ENCODE measurements around the gene SREBF2.
"Not testable (repeated sequence)": the region's sequence is repeated elsewhere in the genome, so short reads cannot be mapped to it uniquely, and the experiment has no call there.

SREBF2 gene

DNA sequence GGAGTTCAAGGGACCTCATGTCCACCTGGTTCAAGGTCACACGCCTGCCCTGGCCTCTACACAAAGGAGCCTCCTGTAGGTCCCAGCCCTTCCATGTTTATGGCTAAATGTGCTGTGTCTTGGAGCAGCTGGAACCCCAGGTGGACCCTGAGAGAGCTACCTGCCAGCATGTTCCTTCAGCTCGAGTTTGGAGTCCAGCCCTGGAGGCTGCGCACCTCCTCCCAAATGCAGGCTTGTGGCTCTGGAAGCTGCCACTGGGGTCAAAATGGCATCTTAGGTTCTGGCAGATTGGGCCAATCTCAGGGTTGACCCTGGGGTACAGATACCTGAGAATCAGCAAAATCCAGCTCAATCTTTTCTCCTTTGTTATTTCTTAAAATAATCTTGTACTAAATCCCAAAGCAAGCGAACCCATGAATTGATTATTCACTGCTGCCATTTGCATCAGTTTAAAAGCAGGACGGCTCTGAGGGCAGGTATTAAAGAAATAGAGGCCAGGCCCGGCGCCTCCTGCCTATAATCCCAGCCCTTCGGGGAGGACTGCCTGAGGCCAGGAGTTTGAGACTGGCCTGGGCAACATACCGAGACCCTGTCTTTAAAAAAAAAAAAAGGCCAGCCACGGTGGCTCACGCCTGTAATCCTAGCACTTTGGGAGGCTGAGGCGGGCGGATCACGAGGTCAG, 90.8 kb downstream of the SREBF2 start:
- no peak for DNase-seq

DNA sequence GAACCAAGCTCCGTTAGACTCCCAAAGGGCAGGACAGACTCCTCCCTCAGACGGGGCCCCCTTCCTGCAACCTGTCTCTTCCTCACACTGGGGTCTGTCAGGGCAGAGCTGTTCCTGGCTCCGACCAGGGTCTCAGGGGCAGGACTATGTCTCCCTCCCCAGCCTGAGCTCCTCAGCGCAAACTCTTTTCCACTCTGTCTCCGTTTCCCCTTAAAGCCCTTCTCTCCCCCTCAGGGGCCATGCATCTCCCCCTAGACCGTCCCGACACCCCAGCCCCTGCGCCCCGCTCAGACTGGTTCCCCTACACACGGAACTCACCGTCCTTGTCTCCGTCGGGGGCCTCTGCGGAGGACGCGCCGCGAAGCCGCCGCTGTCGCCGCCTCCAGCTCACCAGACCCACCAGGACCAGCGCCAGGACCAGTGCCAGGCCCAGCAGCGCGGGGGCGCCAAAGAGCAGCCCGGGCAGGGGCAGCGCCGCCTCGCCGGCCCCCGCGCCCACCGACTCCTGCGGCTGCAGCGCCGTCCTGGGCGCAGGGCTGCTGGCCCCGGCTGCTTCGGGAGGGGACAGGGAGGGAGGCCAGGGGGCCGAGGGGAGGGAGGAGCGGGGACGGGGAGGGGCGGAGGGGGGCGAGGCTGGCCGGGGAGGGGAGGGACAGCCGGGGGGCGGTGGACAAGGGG, 93.0 kb downstream of the SREBF2 start:
- DNase-seq, result no peak

DNA sequence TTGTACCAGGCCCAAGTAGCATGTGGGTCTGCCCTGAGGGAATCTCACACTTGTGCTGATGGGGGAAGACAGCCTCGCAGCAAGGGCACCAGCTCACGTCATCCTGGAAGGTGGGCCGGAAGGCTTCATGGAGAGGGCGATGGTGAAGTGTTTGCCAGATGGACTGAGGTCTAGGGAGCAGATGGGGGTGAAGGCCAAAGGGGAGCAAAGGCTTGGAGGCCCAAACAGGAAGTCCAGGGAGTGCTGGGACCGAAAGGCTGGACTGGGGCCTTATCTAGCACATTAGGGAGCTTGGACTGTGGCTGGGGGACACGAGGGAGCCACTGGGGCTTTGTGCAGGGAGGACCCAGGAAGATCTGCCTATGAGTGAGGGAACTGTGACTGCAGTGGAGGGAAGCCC, 94.9 kb downstream of the SREBF2 start:
- DNase-seq, result no peak

DNA sequence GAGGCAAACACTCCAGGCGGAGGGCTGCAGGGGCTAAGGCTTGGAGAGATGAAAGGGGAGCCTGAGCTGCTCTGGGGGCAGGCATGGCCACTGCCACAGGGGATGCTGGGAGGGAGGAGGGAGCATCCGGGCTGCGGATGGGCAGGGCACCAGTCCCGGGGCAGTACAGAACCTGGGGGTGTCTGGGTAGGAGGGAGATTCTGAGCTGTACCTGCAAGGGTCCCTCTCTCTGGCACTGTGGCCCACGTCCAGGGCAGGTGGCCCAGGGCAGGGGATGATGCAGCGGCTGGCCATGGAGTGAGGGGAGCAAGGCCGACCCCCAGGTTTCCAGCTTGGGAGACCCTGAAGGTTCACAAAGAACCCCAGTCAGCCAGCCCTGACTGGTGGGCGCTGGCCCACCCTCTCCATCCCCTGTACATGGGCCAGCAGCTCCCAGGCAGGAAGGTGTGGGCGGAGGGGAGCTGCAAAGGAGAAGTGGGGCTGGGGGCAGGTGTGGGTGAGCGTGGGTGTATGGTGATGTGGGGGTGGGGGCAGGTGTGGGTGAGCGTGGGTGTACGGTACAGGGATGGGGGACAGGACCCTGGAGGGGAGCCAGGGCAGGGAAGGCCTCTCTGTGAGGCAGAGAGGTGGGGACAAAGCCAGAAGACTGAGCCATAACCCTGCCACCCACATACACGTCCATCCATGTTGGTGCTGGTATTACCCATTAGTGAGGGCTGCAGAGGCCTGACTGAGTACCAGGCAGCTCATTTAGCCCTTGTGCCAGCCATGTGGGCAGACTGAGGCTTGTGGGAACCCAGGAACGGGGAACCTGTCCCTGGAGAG, 95.9 kb downstream of the SREBF2 start:
- no peak for DNase-seq

DNA sequence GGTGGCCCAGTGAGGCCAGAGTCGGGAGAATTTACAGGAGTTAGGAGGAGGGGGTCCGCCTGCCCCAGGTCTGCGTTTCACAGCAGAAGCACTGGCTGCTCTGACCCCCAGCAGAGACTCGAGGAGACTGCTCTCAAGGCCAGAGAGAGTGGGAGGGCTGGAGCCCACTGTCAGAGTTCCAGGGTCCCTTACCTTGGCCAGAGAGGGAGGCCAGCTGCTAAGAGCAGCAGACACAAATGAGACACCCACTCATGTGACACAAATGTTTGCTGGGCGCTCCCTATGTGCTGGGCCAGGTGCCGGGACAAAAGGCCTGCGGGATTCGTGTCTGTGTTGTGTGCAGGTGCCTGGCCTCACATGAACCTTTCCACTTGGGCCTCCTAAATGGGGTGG, 96.5 kb downstream of the SREBF2 start:
- DNase-seq, result no peak

DNA sequence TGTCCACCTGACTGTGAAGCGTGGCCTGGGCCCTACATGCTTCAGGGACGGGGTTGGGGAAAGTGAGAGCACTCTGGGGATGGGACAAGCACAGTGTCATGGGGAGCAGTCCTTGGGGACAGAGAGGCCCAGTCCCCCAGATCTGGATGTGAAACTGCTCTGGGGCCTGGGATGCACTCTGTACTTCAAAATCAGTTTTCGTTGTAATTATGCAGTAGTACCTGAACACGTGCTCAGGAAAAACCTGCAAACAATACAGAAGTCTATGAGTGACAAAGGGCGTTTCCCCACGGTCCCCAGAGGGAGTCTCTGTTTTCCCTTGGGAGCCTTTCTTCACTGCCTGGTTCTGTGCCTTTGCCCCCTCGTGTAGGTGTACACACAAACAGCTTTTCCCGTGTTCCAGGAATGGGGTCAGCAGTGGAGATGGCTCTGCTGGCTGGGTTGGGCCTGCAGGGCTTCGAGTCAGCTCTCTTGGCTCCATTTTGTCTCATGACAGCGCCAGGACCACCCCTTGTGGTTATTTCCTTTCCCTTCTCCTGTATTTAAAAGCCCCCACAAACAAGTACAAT, 98.9 kb downstream of the SREBF2 start:
- no peak for DNase-seq

DNA sequence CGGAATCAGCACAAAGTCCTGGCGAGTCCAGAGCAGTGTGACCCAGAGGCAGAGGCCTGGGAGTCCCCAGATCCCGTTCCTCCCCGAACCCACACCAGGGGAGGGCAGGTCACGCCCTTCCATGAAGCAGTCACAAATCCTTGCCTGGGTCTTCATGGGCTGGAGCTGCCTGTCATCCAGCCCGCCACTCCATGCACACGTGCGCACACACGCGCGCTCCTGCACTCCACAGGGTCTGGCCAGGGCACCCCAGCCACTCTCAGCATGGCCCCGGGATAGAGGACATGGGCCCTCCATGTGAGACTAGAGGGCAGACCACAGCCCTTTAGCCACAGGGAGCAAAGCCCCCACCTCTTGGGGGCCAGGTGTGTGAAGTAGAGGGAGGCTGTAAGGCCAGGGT, 99.4 kb downstream of the SREBF2 start:
- DNase-seq, result no peak

DNA sequence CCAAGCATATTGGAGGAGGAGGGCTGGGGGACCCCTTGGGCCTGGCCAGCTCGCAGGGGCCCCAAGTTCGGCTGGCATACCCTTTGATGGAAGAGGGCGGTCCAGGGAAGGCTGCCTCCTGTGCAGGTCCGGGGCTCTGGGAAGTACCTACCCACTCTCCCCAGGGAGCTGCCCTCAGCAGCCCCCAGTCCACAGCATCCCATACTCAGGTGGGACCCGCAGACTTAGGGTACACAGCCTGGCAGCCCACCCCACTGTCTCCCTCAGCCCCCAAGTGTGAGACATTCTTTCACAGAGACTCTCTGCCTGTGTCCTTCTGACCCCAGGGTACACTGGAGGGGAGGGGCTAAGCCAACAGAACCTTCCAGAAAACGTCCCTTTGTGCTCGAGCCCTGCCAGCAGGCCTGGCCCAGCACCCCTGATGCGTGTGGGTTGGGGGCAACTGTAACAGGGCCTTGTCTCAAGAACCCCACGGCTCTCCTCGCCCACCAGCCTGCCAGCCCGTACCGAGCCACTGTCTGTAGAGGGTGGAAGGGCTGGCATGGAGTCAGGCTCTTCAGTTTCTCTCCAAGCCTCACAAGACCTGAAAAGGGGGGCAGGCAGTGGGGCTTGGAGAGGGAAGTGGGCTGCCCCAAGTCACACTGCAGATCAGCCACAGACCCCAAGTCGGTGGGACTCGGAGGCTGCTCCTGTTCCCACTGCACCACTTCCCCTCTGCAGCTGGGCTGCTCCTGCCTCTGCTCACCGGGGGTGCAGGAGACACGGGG, 100.7 kb downstream of the SREBF2 start:
- DNase-seq, result no peak

DNA sequence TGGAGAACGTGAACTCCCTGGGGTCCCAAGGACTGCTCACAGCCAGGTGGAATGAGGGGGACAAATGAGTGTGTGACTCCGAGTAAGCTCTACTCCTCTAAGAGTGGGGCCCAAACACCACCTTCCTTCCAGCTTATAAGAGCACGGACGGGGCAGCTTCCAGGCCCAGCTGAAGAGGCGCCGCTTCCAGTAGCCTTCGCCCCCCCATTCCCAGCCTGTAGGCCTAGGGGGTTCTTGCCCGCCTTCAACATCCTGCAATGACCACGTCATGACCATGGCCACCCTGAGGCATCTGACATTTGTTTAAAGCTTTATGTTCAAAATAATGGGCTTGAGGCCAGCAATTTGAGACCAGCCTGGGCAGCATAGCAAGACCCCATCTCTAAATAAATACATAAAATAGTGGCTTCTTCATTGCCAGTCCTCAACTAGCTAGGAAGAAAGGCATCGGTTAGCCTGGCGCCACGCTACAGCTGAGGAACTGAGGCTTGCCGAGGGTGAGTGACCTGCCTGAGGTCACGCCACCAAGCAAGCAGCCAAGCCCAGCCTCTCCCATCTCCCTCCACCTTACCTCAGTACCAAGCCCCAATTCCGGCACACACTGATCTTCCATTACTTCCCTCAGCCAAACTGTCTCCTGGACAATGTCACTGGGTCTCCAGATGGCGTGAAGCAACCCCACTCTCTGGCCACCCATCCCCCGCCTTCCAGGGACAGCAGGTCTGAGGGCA, 101.5 kb downstream of the SREBF2 start:
- no peak for DNase-seq

DNA sequence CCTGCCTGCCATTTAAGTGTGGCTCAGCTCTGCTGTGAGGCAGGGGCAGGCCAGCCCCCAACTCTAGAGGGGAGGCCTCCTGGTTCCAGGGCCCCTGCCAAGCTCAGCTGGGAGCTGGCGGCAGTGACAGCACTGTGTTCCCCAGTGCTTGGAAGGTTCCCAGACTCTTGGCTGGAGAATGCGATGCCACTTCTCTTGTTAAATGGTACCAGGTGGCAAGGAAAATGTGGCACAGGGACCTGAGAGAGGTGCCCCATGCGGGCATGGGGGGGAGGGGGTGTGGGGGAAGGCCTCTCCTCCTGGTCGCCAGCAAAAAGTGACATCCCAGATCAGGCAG, 102.1 kb downstream of the SREBF2 start:
- DNase-seq, result peak; percentile 20

DNA sequence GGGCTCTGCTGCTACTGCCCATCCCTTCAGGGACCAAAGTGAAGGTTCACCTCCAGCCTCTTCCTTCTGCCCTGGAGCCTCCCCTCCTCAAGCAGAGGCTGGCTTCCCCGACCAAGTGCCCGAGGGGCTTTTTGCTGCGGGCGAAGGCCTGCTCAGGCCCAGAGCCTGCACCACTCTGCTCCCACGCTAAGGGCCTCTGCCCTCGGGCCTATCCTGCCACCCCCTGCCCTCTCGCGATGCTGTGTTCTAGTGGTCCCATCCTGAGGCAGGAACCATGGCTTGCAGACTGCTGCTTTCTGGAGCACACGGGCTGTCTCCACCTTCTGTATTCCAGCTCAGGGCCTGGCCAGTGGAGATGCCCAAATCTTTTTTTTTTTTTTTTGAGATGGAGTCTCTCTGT, 102.6 kb downstream of the SREBF2 start:
- DNase-seq, result no peak

DNA sequence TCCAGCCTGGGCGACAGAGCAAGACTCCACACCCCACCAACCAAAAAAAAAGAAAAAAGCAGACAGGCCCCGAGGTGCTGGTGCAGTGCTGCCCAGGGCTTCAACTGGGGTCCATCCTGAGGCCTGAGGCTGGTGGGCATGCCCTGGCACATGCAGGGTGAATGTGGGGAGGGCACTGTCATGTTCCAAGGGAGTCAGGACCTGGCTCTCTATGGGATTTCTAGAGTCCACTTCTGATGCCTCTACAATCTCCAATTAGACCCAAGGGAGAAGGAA, 103.9 kb downstream of the SREBF2 start:
- no peak for DNase-seq

DNA sequence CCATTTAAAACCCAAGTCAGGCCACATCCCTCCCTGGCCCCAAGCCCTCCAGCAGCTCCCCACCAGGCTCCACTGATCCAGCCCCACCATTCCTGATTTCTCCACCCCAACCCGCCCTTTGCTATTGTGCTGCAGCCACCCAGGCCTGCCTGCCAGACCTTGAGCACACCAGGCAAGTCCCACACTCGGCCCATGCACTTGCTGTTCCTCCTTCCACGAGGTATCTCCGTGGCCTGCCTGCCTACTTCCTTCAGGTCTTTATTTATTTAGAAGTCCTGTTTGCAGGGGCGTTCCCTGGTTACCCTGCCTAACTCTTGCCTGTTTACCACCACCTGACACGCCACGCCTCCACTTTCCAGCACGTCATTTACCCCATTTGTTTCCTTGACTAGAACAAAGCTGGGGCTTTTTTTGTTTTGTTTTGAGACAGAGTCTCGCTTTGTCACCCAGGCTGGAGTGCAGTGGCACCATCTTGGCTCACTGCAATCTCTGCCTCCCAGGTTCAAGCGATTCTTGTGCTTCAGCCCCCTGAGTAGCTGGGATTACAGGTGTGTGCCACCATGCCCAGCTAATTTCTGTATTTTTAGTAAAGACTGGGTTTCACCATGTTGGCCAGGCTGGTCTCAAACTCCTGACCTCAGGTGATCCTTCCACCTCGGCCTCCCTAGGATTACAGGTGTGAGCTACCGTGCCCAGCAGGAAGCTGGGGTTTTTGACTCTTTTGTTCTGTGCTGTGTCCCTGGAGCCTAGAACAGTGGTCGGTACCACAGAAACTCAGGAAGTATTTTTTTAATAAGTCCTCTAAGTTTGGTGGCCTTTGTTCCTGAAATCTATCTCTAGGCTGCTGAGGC, 107.3 kb downstream of the SREBF2 start:
- DNase-seq, result peak; percentile 37

DNA sequence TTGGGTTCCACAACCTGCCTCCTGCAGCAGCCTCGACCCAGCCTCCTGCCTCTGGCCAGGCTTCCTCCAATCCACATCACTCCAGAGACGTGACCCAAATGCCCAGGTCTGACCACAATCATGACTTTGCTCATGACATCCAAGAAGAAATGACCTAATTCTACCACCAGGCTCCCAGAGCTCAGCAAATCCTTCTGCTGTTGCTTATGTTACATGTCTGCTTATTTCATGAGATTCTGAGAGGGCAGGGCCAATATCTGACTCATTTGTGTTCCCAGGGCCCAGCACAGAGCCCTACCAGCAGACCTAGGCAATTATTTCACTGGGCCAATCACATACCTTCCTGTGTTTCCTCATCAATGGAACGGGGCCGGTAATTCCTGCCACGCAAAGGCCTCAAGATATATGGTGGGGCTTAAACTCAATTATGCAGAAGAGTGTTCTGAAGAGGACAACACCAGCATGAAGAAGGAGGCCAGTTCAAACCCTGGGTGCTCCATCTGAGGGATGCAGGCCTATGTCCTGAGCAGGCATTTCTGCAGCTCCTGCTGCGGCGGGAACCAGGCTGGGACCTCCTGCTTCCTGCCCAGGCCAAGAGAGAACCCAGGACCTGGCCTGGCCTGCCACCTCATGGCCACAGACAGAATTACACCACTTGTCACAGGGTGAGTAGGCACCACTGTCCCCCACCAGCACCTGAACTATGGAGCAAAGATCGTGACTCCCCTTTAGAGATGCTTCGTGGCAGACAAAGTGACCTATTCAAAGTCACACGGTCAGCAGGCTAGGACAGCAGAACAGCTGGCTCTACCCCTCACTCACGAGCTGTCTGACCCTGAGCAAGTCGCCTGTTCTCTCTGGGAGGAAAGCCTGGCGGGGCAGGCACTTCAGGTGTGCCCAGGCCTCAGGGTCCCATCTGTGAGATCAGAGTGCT, 108.2 kb downstream of the SREBF2 start:
- DNase-seq, result peak; percentile 85

DNA sequence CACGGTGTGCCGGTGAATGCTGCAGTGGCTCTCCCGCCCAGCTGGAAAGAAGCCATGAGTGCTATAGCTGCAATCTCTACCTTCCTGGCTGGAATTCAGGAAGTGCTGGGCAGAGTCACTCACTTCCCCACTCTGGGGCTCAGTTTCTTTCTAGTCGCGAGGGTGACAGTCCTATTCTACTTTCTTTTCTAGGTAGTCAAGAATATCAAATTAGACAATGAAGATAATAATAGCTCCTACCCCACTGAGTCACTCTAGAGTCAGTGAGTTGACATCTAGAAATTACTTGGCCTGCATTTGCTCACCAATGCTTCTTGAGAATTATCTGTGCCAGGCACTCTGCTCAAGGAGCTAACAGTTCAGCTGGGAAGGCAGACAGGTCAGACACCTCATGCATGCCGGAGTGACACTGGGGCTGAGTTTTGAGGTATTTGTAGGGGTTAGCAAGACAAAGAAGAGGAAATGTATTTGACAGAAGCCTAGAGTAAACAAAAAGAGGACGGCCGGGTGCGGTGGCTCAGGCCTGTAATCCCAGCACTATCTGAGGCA, 110.8 kb downstream of the SREBF2 start:
- DNase-seq, result no peak

DNA sequence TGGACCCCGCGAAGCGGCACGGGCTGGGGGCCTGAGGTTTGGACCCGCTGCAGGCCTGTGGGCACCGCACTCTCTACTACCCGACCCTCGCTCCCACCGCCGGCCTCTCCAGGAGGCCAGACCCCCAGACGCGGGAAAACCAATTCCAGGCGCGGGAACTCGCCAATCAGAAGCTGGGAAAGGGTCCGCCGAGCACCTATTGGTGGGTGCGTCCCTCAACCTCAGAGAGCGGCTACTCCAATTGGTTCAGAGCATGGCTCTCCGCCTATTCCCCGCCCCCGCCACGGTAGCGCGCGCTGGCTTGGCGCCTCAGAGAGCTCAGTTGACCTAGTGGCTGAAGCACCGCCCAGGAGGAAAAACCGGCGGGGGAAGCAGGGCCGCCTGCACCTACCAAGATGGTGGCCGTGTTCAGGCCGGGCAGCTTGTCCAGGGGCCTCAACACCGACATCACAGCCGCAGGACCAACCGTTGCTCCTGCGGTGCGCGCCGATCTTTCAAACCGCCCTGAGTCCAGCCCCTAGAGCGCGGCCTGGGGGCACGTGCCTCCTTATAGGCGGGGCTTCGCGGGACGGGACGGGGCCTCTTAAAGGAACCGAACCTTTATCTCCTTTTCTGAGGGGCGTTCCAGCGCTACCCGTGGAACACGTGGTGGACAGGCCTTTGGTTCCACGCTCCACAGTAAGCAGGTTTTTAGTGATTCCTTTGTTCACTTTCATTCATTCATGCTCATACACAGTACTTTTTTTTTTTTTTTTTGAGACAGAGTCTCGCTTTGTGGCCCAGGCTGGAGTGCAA, 113.9 kb downstream of the SREBF2 start, which contains the start of gene CENPM:
Gene CENPM, minus strand, starts transcription at position 524 of the 795 bp plus-strand sequence. Its CDS starts 76 bp downstream, at position 448.
- DNase-seq, result peak; percentile 93

DNA sequence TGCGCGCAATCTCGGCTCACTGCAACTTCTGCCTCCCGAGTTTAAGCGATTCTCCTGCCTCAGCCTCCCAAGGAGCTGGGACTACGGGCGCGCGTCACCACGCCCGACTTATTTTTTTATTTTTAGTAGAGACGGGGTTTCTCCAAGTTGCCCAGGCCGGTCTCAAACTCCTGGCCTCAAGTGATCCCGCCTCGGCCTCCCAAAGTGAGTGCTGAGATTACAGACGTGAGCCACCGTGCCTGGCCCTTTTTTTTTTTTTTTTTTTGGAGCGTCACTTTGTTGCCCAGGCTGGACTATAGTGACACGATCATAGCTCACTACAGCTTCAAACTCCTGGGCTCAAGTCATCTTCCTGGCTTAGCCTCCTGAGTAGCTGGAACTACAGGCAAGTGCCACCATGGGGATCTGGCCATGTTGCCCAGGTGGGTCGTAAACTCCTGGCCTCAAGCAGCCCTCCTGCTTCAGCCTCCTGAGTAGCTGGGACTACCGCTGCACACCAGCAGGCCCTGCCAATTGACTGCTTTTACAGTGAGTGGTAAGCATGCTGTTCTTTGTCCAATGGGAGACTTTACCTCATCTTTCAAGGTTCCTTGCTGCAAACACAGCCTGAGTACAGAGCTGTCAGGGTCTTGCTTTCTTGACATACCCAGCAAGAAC, 114.6 kb downstream of the SREBF2 start:
- DNase-seq, result no peak

DNA sequence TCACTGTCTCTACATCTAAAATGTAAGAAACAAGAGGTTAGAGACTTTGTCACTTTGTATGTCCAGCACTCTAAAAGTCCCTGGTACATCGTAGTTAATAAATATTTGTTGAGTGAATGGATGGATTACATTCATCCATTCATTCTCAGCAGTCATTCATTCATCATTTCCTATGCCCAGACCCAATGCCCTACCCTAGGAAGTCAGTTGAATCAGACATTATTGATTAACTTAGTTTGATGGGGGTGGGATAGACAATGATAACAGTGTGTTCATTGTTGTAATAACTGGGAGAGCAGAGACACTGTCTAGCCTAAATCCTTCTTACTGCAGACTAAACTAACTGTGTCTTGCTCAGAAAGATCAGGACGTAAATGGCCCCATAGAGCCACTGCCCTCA, 115.2 kb downstream of the SREBF2 start:
- no peak for DNase-seq

DNA sequence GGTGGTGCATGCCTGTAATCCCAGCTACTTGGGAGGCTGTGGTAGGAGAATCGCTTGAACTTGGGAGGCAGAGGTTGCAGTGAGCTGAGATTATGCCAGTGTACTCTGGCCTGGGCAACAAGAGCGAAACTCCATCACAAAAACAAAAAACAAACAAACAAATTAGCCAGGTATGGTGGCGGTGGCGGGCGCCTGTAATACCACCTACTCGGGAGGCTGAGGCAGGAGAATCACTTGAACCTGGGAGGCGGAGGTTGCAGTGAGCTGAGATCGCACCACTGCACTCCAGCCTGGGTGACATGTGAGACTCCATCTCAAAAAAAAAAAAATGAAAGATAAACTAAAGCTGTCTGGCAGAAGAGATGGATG, 116.0 kb downstream of the SREBF2 start:
- not testable (repeated sequence) for DNase-seq

Measured in midbrain (tissue), 1 donor.